ENCODE data around the gene CHRNB2.

CHRNB2 gene

DNA sequence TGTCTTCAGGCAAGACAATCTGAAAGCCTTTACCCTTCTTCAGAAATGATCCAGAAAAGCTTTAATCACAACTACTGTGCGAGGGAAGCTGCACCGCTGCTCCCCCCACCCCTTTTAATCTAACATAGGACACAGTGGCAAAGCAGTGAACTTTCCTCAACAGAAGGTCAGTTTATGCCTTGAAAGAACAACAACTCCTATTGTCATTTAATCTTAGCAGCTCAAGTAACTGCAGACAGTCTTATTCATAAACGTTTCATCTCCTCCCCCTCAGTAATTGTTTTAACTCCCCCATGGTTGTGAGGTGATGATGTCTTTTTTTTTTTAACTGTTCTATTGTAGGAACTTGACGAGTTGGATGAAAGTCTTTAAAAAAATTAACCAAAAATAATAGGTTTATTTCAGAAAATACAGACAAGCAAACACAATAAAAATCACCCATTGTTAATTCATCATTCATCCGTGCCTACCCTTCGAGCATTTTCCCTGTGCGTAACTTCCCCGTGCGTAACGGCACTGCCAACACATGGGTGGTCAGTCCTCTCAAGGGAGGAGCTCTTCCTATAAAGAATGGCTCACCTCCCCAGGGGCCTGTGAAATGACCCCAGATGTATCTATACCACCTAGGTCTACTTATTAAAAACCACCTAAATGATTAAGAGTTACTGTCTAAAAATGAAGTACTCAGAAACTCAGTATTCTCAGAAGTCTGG, 43.7 kb downstream of the CHRNB2 start:
- H3K4me1 ChIP-seq (ENCODE audit: control insufficient read depth, low read depth, low read length), result peaks cover 32% of the 10 kb centered on the region
- no peak overlapping the region for H3K23ac ChIP-seq (ENCODE audit: low read length)
- no peaks in the 10 kb centered on the region for H3K27me3 ChIP-seq (ENCODE audit: insufficient read depth, low read length, poor library complexity)
- no peak overlapping the region for H4K8ac ChIP-seq (ENCODE audit: low read depth, low read length)
- H2BK5ac ChIP-seq (ENCODE audit: low read length), result no peak overlapping the region
- no peak overlapping the region for H4K5ac ChIP-seq (ENCODE audit: low read length)
- DNase-seq, result peak; percentile 13
- no peak overlapping the region for H2BK15ac ChIP-seq (replicated peaks; ENCODE audit: low read depth)
- H3K79me2 ChIP-seq (ENCODE audit: control insufficient read depth, insufficient read depth, low read length), result peaks cover 37% of the 10 kb centered on the region
- H2AK5ac ChIP-seq (ENCODE audit: low read length), result no peak overlapping the region
- H3K18ac ChIP-seq (ENCODE audit: low read length), result no peak overlapping the region
- peaks cover 25% of the 10 kb centered on the region for H3K79me1 ChIP-seq (ENCODE audit: low read length)
- H3K4me3 ChIP-seq (ENCODE audit: low read length), result no peak overlapping the region
- H3K36me3 ChIP-seq (ENCODE audit: control insufficient read depth, insufficient read depth, low read length), result no peaks in the 10 kb centered on the region
- H3K9ac ChIP-seq (ENCODE audit: low read length), result no peak overlapping the region
- whole genome bisulfite sequencing (ENCODE audit: extremely low coverage, insufficient coverage, low lambda C conversion rate), result no CpG with 5 or more reads among the region's 10 CpGs
- no peak overlapping the region for H3K4me2 ChIP-seq (ENCODE audit: low read length)
- H2BK120ac ChIP-seq (ENCODE audit: low read depth, low read length), result no peak overlapping the region
- H3K27ac ChIP-seq (ENCODE audit: low read depth, low read length), result peak overlapping the region; percentile 5
- H3K56ac ChIP-seq (ENCODE audit: low read length), result no peak overlapping the region
- no peak overlapping the region for H3K4ac ChIP-seq (ENCODE audit: low read depth, low read length)

DNA sequence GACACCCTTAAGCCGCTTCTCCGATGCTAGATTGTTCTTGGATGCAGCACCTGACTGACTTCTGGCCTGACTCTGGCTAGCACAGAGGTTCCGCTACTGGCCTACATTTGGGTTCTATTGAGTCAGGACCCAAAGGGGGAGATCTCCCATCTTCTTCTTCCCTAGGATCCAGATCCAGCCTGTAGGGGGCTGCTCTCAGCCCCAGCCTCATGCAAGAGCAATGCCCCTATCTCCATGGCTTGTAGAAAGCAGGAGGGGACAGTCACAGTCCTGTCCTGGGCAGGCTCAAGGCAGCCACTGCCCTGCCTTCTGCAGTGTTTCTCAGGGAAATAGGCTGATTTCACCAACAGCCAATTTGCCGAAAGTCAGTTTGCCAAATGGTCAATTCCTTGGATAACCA, 46.7 kb downstream of the CHRNB2 start:
- Histone ChIP-seq H3K4me1 (ENCODE audit: control insufficient read depth, low read depth, low read length) (peaks cover 29% of the 10 kb centered on the region), H2AK5ac (ENCODE audit: low read length) (no peak overlapping the region), H2BK5ac (ENCODE audit: low read length) (no peak overlapping the region), H3K18ac (ENCODE audit: low read length) (no peak overlapping the region), H3K27me3 (ENCODE audit: insufficient read depth, low read length, poor library complexity) (no peaks in the 10 kb centered on the region), H3K4me3 (ENCODE audit: low read length) (no peak overlapping the region), H2BK120ac (ENCODE audit: low read depth, low read length) (no peak overlapping the region), H3K4ac (ENCODE audit: low read depth, low read length) (no peak overlapping the region), H3K56ac (ENCODE audit: low read length) (no peak overlapping the region), H4K5ac (ENCODE audit: low read length) (no peak overlapping the region), H3K9ac (ENCODE audit: low read length) (no peak overlapping the region), H3K79me2 (ENCODE audit: control insufficient read depth, insufficient read depth, low read length) (peaks cover 34% of the 10 kb centered on the region), H3K23ac (ENCODE audit: low read length) (no peak overlapping the region), H4K8ac (ENCODE audit: low read depth, low read length) (no peak overlapping the region), H3K27ac (ENCODE audit: low read depth, low read length) (no peak overlapping the region), H2BK15ac (replicated peaks; ENCODE audit: low read depth) (no peak overlapping the region), H3K36me3 (ENCODE audit: control insufficient read depth, insufficient read depth, low read length) (no peaks in the 10 kb centered on the region), H3K4me2 (ENCODE audit: low read length) (no peak overlapping the region), H3K79me1 (ENCODE audit: low read length) (peaks cover 30% of the 10 kb centered on the region)
- peak; percentile 62 for DNase-seq
- WGBS (ENCODE audit: extremely low coverage, insufficient coverage, low lambda C conversion rate), result no CpG with 5 or more reads among the region's 4 CpGs

DNA sequence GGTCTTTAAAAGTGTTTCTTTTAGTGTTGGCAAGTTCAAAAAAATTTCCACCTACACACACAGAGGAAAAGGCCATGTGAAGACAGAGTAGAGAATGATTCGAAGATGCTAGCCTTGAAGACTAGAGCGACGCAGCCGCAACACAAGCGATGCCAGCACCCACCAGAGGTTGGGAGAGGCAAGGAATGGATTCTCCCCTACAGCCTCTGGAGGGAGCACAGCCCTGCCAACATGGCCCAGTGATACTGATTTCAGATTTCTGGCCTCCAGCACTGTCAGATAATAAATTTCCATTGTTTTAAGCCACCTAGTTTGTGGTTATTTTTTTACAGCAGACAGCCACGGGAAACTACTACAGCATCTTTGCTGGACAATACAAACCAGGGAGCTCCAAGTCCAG, 47.3 kb downstream of the CHRNB2 start:
- Histone ChIP-seq H2BK120ac (ENCODE audit: low read depth, low read length) (no peak overlapping the region), H3K79me1 (ENCODE audit: low read length) (peaks cover 27% of the 10 kb centered on the region), H3K79me2 (ENCODE audit: control insufficient read depth, insufficient read depth, low read length) (peaks cover 34% of the 10 kb centered on the region), H3K9ac (ENCODE audit: low read length) (peak overlapping the region; percentile 23), H2BK5ac (ENCODE audit: low read length) (peak overlapping the region; percentile 49), H3K18ac (ENCODE audit: low read length) (peak overlapping the region; percentile 76), H3K4me2 (ENCODE audit: low read length) (no peak overlapping the region), H2AK5ac (ENCODE audit: low read length) (no peak overlapping the region), H4K8ac (ENCODE audit: low read depth, low read length) (no peak overlapping the region), H3K36me3 (ENCODE audit: control insufficient read depth, insufficient read depth, low read length) (no peaks in the 10 kb centered on the region), H3K27me3 (ENCODE audit: insufficient read depth, low read length, poor library complexity) (no peaks in the 10 kb centered on the region), H3K56ac (ENCODE audit: low read length) (peak overlapping the region; percentile 61), H3K23ac (ENCODE audit: low read length) (no peak overlapping the region), H3K27ac (ENCODE audit: low read depth, low read length) (no peak overlapping the region), H3K4ac (ENCODE audit: low read depth, low read length) (no peak overlapping the region), H2BK15ac (replicated peaks; ENCODE audit: low read depth) (no peak overlapping the region), H3K4me1 (ENCODE audit: control insufficient read depth, low read depth, low read length) (peaks cover 22% of the 10 kb centered on the region), H4K5ac (ENCODE audit: low read length) (no peak overlapping the region), H3K4me3 (ENCODE audit: low read length) (no peak overlapping the region)
- peak; percentile 56 for DNase-seq
- WGBS (ENCODE audit: extremely low coverage, insufficient coverage, low lambda C conversion rate), result no CpG with 5 or more reads among the region's 6 CpGs

DNA sequence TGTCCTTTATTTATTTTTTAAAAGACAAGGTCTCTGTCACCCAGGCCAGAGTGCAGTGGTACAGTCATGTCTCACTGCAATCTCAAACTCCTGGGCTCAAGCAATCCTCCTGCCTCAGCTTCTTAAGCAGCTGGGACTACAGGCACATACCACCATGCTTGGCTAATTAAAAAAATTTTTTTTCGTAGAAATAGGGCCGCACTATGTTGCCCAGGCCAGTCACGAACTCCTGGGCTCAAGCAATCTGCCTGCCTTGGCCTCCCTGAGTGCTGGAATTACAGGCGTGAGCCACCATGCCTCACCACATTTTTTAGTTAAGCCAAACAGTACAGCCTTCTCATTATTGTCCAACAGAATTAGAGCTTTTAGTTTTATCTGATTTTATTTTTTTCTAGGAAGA, 47.8 kb downstream of the CHRNB2 start:
- Histone ChIP-seq H4K8ac (ENCODE audit: low read depth, low read length) (no peak overlapping the region), H3K18ac (ENCODE audit: low read length) (peak overlapping the region; percentile 76), H3K9ac (ENCODE audit: low read length) (peak overlapping the region; percentile 23), H3K36me3 (ENCODE audit: control insufficient read depth, insufficient read depth, low read length) (no peaks in the 10 kb centered on the region), H2BK5ac (ENCODE audit: low read length) (no peak overlapping the region), H2BK120ac (ENCODE audit: low read depth, low read length) (no peak overlapping the region), H3K4ac (ENCODE audit: low read depth, low read length) (no peak overlapping the region), H3K23ac (ENCODE audit: low read length) (no peak overlapping the region), H3K4me3 (ENCODE audit: low read length) (no peak overlapping the region), H3K4me1 (ENCODE audit: control insufficient read depth, low read depth, low read length) (peaks cover 22% of the 10 kb centered on the region), H3K79me2 (ENCODE audit: control insufficient read depth, insufficient read depth, low read length) (peaks cover 35% of the 10 kb centered on the region), H2BK15ac (replicated peaks; ENCODE audit: low read depth) (no peak overlapping the region), H3K4me2 (ENCODE audit: low read length) (no peak overlapping the region), H2AK5ac (ENCODE audit: low read length) (no peak overlapping the region), H4K5ac (ENCODE audit: low read length) (no peak overlapping the region), H3K56ac (ENCODE audit: low read length) (peak overlapping the region; percentile 61), H3K27ac (ENCODE audit: low read depth, low read length) (no peak overlapping the region), H3K79me1 (ENCODE audit: low read length) (peaks cover 24% of the 10 kb centered on the region), H3K27me3 (ENCODE audit: insufficient read depth, low read length, poor library complexity) (no peaks in the 10 kb centered on the region)
- WGBS (ENCODE audit: extremely low coverage, insufficient coverage, low lambda C conversion rate), result no CpG with 5 or more reads among the region's 4 CpGs
- DNase-seq, result peak; percentile 30

DNA sequence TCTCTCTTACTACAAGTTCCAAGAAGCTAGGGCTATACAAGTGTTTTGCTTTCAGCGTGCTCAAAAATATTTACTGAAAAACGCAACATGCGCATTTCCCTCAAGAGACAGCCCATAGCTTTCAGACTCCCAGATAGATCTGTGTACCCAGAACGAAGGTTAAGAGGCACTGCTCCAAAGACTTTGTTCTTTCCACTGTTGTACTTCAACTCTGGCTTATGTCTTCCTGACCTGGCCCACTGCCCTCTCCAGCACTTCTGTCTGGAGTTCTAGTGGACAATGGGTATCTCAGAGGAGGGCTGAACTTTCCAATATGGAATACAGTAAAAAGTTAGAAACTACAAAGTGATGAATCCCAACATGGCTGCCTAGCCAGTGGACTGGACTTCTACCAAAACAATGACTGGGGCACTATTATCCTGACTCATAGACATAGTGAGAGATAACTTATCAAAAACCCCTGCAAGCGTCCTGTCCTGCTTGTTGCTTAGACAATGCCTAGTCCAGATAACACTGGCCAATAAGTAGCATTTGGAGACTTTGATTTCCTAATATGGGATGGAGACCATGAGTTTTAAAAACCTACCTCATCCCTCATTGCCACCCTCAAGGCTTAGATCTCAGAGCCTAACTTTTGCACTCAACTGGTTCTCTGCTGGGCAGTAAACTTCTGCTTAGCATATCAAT, 49.2 kb downstream of the CHRNB2 start:
- Histone ChIP-seq H3K4me2 (ENCODE audit: low read length) (no peak overlapping the region), H2BK5ac (ENCODE audit: low read length) (peak overlapping the region; percentile 17), H2BK120ac (ENCODE audit: low read depth, low read length) (no peak overlapping the region), H2AK5ac (ENCODE audit: low read length) (peak overlapping the region; percentile 88), H2BK15ac (replicated peaks; ENCODE audit: low read depth) (no peak overlapping the region), H3K56ac (ENCODE audit: low read length) (peak overlapping the region; percentile 75), H3K4me3 (ENCODE audit: low read length) (no peak overlapping the region), H3K79me1 (ENCODE audit: low read length) (peaks cover 22% of the 10 kb centered on the region), H4K8ac (ENCODE audit: low read depth, low read length) (peak overlapping the region; percentile 28), H4K5ac (ENCODE audit: low read length) (no peak overlapping the region), H3K4ac (ENCODE audit: low read depth, low read length) (no peak overlapping the region), H3K36me3 (ENCODE audit: control insufficient read depth, insufficient read depth, low read length) (no peaks in the 10 kb centered on the region), H3K79me2 (ENCODE audit: control insufficient read depth, insufficient read depth, low read length) (peaks cover 43% of the 10 kb centered on the region), H3K9ac (ENCODE audit: low read length) (no peak overlapping the region), H3K27me3 (ENCODE audit: insufficient read depth, low read length, poor library complexity) (no peaks in the 10 kb centered on the region), H3K27ac (ENCODE audit: low read depth, low read length) (peak overlapping the region; percentile 31), H3K18ac (ENCODE audit: low read length) (no peak overlapping the region), H3K4me1 (ENCODE audit: control insufficient read depth, low read depth, low read length) (peaks cover 17% of the 10 kb centered on the region), H3K23ac (ENCODE audit: low read length) (no peak overlapping the region)
- peak; percentile 84 for DNase-seq
- WGBS (ENCODE audit: extremely low coverage, insufficient coverage, low lambda C conversion rate), result no CpG with 5 or more reads among the region's 5 CpGs
